Astrocyte of the hippocampus (primary cell): ENCODE results near the gene SLC13A3.
"Not testable (repeated sequence)": the region's sequence is repeated elsewhere in the genome, so short reads cannot be mapped to it uniquely, and the experiment has no call there.

Source experiments
- DNase-seq: peaks from one replicate; pipeline ENCODE4 v3.0.0; 2011; ENCODE audit warnings: low read depth, low spot score

Gene SLC13A3

DNA sequence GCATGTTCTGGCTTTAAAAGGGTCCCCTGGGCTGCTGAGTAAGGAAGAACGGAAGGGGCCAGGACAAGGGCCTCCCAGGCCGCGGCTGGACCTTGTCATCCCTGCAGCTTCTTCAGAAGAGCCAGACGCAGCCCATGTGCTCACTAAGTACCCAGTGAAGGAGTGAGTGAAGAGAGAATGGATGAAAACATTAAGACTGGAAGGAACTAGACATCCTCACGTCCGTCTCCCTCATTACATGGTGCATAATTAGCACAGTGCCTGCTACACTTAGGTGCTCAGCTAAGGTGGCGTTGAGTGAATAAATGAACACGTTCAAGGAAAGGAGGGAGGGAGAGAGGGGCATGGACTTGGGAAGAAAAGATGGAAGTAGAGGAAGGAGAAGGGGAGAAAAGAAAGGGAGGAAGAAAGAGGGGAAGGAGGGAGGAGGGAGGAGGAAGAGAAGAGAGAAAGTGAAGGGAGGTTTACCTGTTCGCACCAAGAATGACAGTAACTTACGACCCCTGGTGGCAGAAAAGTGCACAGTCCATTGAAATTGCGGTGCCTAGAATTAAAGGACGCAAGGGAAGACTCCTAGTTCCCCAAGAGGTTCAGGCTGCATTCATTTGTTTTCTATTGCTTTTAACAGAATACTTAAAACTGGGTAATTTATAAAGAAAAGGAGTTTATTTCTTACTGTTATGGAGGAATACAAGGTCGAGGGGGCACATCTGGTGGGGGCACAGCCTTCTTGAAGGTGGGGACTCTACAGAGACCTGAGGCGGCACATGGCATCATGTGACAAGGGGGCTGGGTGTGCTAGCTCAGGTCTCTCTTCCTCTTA, 30.0 kb upstream of the SLC13A3 start:
- peak; percentile 76 for DNase-seq

DNA sequence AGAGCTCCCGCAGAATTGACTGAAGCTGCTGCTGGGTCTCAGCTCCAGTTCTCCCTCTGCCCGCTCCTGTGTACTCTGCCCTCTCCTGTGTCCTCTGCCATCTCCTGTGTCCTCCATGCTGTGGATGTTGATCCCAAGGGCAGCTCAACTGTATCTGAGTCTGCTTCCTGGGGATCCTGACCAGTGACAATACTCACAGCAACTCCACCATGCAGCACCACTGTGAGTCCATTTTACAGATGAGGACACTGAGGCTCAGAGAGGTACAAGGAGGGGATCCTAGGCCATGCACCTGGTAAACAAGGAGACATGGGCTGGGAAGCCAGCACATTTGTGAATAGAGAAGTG, 29.4 kb upstream of the SLC13A3 start:
- no peak for DNase-seq

DNA sequence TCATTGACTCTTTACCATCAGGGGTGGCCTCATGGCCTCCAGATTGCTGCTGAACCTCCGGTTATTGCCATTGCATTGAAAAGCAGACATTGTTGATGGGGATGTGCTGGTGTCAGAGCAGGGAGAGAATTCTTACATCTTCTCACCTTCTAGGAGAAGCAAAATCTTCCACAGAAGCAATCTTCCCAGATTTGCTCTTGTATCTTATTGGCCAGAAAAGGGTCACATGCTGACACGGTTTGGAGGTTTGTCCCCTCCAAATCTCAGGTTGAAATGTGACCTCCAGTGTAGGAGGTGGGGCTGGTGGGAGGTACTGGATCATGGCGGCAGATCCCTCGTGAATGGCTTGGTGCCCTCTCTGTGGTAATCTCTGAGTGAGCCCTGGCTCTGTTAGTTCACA, 27.3 kb upstream of the SLC13A3 start:
- no peak for DNase-seq

DNA sequence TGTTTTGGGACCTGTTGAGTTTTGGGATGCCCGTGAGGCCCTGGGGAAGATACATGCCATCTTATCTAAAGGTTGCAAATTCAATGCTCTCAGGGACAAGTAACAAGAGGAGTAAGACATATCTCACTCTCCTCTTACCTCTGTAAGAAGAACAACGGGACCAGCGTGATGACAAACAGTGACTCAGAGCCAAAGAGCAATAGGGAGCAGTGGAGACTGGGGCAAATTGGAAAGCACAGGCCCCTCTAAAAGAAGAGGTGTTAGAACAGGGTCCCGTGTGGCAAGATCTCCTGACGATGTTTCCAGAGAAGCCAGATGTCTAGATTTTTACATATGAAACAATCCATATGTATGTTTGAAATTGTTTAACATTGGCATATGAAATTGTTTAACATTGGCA, 26.3 kb upstream of the SLC13A3 start:
- no peak for DNase-seq

DNA sequence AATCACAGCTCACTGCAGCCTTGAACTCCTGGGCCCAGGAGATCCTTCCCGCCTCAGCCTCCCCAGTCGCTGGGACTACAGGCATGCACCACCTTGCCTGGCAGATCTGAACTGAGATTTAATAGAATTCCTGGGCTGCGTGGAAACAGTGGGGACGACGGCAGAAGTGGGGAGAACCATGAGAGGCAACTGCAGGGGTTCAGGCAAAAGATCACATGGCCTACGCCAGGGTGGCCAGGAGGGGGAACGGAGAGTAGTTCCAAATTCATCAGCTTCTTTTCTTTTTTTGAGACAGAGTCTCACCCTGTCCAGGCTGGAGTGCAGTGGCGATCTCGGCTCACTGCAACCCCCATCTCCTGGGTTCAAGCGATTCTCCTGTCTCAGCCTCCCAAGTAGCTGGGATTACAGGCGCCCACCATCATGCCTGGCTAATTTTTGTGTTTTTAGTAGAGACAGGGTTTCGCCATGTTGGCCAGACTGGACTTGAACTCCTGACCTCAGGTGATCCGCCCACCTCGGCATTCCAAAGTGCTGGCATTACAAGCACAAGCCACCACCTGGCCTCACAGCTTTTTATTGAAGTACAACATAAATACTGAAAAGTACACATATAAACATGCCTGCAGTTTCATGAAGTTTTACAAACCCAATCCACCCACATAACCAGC, 25.5 kb upstream of the SLC13A3 start:
- not testable (repeated sequence) for DNase-seq

DNA sequence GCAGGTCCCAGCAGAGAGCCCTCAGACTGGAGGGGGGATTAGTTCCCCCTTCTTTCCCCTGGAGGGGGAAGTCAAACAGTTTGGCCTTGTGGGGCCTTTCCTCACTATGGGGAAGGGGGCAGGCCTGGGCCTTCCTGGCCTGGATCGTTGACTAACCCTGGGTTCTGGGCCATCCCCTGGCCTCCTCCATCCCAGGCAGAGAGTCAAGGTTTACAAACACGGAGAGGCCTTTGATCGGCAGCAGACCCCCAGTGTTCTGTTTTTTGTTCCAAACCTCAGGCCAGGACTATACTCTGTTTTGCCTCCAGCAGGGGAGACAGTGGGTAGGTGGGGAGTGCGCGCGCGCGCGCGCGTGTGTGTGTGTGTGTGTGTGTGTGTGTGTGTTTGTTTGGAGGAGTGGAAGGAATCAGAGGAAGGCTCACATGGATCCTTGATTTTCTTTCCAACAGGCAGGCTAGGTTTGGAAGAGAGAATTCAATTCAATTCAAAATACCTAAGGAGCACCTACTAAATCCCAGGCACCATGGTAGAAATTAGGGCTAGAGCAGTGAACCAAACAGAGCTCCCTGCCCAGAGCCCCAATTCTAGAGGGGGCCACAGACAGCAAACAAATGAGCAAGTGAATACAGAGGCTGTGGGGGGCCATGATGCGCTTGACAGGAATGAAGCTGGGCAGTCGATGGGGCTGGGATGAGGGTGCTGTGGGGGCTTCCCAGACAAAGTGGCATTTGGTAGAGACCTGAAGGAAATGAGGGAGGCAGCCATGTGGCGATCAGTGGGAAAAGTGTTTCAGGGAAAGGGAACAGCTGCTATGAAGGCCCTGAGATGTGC, 23.2 kb upstream of the SLC13A3 start:
- peak; percentile 26 for DNase-seq

DNA sequence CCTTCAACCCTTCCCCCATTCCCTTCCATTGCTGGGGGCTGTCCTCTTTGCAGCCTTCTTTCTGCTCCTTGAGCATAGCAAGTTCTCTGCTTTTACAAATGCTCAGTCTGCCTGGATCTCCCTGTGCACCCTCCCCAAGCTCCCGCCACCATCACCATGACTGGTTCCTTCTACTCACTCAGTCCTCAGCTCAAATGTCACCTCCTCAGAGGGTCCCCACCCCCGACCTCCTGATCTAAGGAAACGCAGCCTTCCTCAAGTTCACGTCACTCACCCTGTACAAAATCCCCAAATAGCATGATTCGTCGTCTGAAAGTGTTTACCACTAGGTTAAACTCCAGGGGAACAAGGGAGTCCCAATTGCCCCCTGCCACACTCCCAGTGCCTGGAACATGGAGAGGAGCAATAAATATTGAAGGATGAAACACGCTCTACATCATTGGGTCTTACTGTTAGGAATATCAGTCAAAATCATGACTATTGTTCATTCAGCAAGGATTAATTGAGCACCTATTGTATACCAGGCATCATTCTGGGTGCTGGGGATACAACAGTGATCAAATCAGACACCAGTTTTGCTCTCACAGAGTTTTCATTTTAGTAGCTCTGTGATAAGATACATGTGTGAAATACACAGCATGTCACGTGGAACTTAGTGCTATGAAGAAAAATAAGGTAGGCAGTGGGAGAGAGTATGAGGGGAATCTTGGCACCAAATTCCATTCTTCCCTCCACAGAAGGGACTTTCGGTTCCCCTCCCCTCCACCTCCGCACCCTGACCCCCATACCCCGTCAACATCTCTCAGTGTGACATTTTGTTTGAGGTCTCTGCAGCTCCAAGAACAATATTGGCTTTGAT, 22.4 kb upstream of the SLC13A3 start:
- DNase-seq = no peak

DNA sequence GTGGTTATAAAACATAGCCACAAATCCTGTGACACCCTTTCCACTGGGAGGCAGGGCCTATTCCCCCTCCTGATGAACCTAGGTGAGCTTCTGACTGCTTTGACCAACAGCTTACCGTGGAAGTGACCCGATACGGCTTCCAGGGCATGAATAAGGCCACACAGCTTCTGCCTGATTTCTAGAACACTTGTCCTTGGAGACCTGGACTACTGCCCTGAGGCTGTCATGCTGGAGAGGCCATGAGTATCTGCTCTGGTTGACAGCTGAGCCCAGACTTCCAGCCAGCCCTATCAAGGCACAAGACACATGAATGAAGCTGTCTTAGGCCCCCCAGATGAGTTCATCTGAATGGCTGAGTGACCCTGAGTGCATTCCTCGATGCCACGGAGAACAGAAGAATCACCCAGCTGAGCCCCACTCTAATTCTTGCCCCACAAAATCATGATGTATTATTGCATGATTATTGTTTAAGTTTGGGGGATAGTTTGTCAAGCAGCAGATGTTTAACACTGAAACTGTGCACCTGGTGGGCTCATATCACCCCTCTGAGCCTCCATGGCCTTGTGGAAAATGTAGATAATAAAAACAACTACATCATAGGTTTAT, 21.4 kb upstream of the SLC13A3 start:
- no peak for DNase-seq

DNA sequence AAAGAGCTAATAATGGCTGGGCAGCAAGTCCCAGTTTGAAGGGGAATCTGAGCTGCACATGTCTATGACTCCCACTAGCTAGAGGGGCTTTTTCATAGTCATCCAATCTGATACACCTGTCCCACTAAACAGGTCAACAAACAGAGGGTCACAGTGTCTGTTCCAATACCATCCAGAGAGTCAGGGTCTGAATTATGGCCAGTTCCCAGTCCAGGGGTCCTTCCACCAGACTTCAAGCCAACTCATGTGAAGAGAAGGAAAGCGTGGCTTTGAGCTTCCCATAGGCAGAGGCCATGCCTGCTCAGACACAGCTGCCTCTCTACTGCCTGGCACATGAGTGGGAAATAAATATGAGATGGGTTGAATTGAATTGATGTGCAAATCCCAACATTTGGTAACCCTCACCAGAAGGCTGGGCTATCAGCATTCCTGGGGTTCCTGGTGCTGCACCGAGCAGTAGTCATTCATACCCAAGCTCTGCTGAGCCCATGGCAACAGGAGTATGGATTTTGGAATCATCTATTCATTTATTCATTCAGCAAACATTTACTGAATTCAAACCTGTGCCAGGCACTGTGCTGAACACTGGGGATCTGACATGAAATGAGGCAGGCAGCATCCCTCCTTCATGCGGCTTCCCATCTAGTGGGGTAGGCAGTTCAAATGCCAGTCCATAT, 20.7 kb upstream of the SLC13A3 start:
- no peak for DNase-seq

DNA sequence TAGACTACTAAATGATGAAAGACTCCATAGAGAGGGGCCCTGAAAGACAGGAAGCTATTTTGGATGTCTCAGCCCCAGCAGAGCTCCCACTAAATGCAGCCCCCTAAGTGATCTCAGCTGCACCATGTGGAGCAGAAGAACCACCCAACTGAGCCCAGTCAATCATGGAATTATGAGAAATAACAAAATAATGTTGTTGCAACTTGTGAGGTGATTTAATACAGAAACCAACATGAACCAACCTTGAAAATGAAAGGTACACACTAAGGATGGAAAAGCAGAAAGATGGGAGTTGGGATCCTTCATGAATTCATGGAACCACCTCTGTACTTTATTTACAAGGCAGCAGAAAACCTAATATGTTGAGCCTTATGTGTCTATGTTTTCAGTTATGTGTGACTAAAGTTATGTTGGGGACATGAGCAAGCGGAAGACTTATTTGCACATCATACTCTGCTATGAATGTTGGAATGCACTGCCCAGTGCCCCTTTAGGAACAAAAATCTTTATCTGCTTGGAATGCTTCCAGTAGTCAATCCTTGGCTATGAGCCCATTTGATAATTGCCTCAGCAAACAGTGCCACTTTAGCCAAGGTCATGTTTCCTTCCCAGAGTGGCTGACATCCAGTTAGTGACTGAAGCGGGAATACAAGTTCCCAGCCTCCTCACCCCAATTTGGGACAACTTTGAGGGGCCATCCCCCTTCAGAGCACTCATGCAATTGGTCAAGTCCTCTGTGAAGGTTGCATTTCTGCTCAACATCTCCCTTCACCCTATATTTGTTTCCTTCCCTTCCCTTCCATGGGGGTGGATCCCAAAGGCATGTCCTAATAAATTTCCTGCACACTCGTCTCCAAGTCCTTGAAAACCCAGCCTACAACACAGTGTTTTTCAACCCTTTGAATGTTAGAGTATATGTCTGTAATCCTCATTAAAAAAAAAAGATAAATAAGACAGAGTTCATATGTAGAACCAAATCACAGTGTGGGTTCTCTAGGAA, 19.6 kb upstream of the SLC13A3 start:
- no peak for DNase-seq

DNA sequence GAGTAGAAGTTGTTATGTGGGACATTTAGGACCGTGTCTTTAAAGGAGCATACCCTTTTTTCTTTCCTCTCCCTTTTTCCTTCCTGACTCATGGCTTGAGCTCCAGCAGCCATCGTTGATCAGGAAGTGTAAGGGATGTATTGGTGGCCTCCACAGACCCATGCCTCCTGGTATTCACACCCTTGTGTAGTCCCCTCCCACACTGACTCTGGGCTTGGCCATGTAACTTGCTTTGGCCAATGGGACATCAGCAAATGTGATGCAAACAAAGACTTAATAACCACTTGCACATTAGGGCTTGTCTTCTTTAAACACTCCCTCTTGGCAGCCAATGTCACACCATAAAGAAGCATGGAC, 18.9 kb upstream of the SLC13A3 start:
- DNase-seq = no peak

DNA sequence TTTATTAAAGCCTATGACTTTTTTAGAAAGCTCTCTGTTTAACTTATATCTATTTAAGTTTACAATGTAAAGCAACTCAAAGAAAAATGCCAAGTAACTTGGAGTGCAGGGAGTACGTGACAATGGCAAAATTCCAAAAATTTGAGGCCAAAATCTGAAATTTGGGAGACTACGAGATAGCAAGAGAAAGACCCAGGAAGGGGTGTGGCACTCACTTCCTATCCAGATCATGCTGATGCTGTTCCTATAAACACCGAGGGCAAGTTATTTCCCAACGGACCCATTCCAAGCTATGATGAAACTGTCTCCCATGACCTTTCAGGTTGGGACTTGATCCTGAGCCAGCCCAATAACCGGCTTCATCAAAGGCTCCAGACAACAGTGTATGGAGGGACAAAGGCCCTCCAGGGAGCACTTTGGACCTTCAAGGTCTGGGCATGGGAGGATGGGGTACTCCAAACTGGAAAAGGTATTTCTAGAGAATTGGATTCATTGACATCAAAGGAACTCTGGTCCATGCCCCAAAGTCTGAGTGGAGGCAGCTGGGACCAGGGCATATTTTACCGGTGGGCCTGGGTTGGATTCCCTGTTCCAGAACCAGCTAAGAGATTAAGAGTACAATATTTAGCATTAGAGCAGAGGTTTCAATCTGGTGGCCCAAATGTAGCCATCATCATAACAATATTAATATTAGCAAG, 15.7 kb upstream of the SLC13A3 start:
- no peak for DNase-seq

DNA sequence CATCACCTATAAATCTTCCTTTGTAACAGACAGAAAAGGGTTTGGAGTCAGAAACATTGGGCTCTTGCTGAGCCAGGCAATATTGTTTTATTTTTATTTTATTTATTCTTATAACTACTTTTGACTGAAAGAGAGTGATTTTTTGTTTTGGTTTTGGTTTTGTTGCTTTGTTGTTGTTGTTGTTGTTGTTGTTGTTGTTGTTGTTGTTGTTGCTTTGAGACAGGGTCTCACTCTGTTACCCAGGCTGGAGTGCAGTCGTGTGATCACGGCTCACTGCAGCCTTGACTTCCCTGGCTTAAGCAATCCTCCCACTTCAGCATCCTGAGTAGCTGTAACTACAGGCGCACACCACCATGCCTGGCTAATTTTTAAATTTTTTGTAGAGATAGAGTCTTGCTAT, 15.0 kb upstream of the SLC13A3 start:
- no peak for DNase-seq

DNA sequence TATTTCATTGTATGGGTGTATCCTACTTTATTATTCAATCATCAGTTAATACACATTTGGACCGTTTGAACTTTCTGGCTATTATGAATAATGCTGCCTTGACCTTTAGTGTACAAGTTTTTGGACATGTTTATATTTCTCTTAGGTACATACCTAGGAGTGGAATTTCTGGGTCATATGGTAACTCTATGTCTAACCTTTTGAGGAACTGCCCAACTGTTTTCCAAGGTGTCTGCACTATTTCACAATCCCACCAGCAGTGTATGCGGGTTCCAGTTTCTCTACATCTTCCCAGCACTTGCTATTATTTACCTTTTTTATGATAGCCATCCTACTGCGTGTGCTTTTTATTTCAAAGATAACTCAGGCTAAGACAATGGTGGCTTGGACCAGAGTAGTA, 14.3 kb upstream of the SLC13A3 start:
- DNase-seq = no peak

DNA sequence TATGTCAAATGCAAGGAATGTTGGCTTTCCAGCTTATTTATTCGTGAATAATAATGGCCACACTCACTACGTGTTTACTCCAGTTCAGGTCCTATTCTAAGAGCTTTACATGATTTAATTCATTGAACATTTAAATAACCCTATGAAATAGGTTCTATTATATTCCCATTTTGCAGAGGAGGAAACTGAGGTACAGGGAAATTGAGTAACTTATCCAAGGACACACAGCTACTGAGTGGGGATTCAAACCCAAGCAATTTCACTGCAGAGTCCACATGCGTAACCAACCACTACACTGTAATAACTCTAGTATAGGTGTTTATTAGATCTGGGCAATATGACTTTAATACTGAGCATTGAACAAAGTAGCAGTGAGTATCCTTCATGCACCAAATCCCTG, 12.3 kb upstream of the SLC13A3 start:
- no peak for DNase-seq

DNA sequence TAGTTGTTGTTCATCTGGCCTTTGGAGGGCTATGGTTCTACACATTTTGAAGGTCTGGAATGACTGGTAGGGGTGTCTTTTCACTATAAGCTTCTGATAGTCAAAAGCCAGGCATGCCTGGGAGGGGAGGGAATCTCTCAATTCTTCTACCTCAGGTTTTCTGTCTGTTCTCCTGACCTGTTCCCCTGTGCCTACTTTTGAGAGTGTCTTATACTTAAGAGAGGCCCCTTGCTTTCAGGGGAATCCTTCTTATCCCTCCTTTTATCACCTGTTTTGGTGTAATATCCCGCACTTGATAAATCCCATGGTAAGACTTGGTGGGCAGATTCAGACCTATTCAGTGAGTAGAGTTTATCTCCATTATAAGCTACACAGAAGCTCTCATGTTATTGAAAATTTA, 10.4 kb upstream of the SLC13A3 start:
- no peak for DNase-seq

DNA sequence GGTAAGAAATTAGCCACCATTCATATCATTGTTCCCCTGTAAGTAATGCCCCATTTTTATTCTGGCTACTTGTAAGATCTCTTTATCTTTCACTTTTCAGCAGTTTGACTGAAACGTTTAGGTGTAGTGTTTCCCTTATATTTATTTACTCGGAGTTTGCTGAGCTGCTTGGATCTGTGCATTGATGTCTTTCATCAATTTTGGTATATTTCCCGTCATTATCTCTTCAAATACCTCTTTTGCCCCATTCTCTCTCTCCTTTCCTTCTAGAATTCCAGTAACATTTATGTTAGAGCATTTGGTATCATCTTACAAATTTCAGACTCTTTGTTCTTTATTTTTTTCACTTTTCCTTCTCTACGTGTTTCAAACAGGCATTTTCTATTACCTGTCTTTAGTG, 9.2 kb upstream of the SLC13A3 start:
- DNase-seq = no peak

DNA sequence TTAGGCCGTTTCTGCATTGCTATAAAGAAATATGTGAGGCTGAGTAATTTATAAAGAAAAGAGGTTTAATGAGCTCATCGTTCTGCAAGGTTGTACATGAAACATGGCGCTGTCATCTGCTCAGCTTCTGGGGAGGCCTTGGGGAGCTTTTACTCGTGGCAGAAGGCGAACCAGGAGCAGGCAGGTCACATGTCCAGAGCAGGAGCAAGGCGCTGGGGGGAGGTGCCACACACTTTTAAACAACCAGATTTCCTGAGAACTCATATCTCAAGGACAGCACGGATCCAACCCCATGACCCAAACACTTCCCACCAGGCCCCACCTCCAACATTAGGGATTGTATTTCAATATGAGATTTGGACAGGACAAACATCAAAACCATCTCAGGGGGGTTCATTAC, 6.4 kb upstream of the SLC13A3 start:
- DNase-seq = no peak

DNA sequence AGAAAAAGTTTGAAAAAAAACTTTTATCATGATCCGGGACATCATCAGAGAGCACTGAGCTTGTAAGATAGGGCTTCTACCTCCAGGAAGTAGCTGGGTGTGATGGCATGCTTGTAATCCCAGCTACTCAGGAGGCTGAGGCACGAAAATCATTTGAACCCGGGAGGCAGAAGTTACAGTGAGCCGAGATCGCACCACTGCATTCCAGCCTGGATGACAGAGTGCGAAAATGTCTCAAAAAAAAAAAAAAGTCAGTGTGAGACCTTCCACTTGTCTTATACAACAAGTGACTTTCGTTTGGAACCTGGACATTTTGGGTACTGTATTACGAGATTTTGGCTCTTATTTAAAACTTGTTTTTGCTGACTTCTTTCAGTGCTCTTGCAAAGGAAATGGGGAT, 5.9 kb upstream of the SLC13A3 start:
- DNase-seq = no peak
